ENCODE results near the gene GPR158.

Gene GPR158

DNA sequence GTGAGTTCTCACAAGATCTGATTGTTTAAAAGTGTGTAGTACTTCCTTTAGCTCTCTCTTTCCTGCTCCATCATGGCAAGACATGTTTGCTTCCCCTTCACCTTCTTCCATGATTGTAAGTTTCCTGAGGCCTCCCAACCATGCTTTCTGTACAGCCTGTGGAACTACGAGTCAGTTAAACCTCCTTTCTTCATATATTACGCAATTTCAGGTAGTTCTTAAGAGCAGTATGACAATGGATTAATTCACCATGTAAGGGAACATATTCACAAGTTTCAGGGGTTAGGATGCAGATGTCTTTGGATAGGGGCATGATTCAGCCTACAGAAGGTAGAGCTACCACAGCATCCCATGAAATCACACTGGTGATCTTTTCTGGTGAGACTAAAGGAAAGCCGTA, 174.7 kb downstream of the GPR158 start:
- H3K4me3 ChIP-seq (replicated peaks; ENCODE audit: insufficient read depth, low read length): no peak overlapping the region
- no peak for DNase-seq (ENCODE audit: low read depth in 1 of 2, low spot score in 1 of 2)
- TF ChIP-seq SPI1 (IDR thresholded peaks at IDR 0.05; ENCODE audit: borderline replicate concordance, low read depth): no peak
- TF ChIP-seq CTCF (IDR thresholded peaks at IDR 0.05; ENCODE audit: insufficient read depth, low read length): no peak
- TF ChIP-seq POLR2AphosphoS5 (IDR thresholded peaks at IDR 0.05; ENCODE audit: low read depth): no peak
- TF ChIP-seq, protein P1, sequence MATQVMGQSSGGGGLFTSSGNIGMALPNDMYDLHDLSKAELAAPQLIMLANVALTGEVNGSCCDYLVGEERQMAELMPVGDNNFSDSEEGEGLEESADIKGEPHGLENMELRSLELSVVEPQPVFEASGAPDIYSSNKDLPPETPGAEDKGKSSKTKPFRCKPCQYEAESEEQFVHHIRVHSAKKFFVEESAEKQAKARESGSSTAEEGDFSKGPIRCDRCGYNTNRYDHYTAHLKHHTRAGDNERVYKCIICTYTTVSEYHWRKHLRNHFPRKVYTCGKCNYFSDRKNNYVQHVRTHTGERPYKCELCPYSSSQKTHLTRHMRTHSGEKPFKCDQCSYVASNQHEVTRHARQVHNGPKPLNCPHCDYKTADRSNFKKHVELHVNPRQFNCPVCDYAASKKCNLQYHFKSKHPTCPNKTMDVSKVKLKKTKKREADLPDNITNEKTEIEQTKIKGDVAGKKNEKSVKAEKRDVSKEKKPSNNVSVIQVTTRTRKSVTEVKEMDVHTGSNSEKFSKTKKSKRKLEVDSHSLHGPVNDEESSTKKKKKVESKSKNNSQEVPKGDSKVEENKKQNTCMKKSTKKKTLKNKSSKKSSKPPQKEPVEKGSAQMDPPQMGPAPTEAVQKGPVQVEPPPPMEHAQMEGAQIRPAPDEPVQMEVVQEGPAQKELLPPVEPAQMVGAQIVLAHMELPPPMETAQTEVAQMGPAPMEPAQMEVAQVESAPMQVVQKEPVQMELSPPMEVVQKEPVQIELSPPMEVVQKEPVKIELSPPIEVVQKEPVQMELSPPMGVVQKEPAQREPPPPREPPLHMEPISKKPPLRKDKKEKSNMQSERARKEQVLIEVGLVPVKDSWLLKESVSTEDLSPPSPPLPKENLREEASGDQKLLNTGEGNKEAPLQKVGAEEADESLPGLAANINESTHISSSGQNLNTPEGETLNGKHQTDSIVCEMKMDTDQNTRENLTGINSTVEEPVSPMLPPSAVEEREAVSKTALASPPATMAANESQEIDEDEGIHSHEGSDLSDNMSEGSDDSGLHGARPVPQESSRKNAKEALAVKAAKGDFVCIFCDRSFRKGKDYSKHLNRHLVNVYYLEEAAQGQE (IDR thresholded peaks at IDR 0.05; ENCODE audit: insufficient replicate concordance, low read depth): no peak
- TF ChIP-seq GABPA (IDR thresholded peaks at IDR 0.05; ENCODE audit: low read depth): no peak

DNA sequence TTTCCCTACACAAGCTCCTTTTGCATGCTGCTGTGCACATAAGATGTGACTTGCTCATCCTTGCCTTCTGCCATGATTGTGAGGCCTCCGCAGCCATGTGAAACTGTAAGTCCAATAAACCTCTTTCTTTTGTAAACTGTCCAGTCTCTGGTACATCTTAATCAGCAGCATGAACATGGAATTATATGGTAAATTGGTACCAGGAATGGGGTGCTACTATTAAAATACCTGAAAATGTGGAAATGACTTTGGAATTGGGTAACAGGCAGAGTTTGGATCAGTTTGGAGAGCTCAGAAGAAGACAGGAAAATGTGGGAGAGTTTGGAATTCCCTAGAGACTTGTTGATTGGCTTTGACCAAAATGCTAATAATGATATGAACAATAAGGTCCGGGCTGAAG, 181.8 kb downstream of the GPR158 start:
- DNase-seq (ENCODE audit: low read depth in 1 of 2, low spot score in 1 of 2): no peak
- H3K27me3 ChIP-seq (ENCODE audit: insufficient read depth, poor library complexity, severe bottlenecking): no peaks in the 10 kb centered on the region
- H3K4me3 ChIP-seq (replicated peaks; ENCODE audit: insufficient read depth, low read length): no peak overlapping the region
- TF ChIP-seq CTCF (IDR thresholded peaks at IDR 0.05; ENCODE audit: insufficient read depth, low read length) (no peak), GABPA (IDR thresholded peaks at IDR 0.05; ENCODE audit: low read depth) (no peak), SPI1 (IDR thresholded peaks at IDR 0.05; ENCODE audit: borderline replicate concordance, low read depth) (no peak), POLR2AphosphoS5 (IDR thresholded peaks at IDR 0.05; ENCODE audit: low read depth) (no peak)
- TF ChIP-seq, protein P1 (IDR thresholded peaks at IDR 0.05; ENCODE audit: insufficient replicate concordance, low read depth): no peak
- no peak overlapping the region for H3K27ac ChIP-seq (replicated peaks)

More for the DNA sequence above, 174.7 kb downstream of the GPR158 start:
- no peak overlapping the region for H3K27ac ChIP-seq (replicated peaks)
- H3K27me3 ChIP-seq (ENCODE audit: insufficient read depth, poor library complexity, severe bottlenecking): no peaks in the 10 kb centered on the region

GRCh38 chr10:25357269-25357668, 182.5 kb downstream of the GPR158 start:
- no peaks in the 10 kb centered on the region for H3K27me3 ChIP-seq (ENCODE audit: insufficient read depth, poor library complexity, severe bottlenecking)
- no peak overlapping the region for H3K4me3 ChIP-seq (replicated peaks; ENCODE audit: insufficient read depth, low read length)
- H3K27ac ChIP-seq (replicated peaks): no peak overlapping the region
- no peak for DNase-seq (ENCODE audit: low read depth in 1 of 2, low spot score in 1 of 2)
- TF ChIP-seq POLR2AphosphoS5 (IDR thresholded peaks at IDR 0.05; ENCODE audit: low read depth) (no peak), CTCF (IDR thresholded peaks at IDR 0.05; ENCODE audit: insufficient read depth, low read length) (no peak), GABPA (IDR thresholded peaks at IDR 0.05; ENCODE audit: low read depth) (no peak), SPI1 (IDR thresholded peaks at IDR 0.05; ENCODE audit: borderline replicate concordance, low read depth) (no peak)
- TF ChIP-seq, protein P1 (IDR thresholded peaks at IDR 0.05; ENCODE audit: insufficient replicate concordance, low read depth): no peak

Data from HL-60 (cell line).